ENCODE data around the gene CXXC5. TPM values are rescaled to one million over a fixed set of nuclear protein-coding genes. Genes with fewer than 3 reads are reported as not detected.

The CXXC5 gene
- total RNA-seq, 1 experiment from 2014 or later, result 85.0 TPM

DNA sequence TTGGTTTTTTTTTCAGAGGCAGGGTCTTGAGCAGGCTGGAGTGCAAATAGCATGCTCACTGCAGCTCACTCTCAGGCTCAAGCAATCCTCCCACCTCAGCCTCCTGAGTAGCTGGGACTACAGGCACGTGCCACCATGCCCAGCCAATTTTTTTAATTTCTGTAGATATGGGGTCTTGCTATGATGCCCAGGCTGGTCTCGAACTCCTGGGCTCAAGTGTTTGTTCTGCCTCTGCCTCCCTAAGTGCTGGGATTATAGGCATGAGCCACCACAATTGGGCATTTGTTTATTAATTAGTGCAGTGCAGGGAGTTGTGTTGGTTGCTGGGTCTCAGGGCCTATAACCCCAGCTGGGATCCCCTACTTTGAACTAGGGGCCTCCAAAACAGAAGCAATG, 47.0 kb downstream of the CXXC5 start:
- in situ Hi-C loops (cut with HindIII; ENCODE audit: low pct_unique_long_range_greater_than_20kb, low sequenced_read_pairs), result no loop called here
- no peaks in the 10 kb centered on the region for H3K36me3 ChIP-seq (ENCODE audit: control insufficient read depth, insufficient read depth, low read length)
- intact Hi-C loops (cut with micrococcal nuclease; ENCODE audit: unreplicated experiment), result no loop called here
- H3K27ac ChIP-seq (ENCODE audit: low read length), result no peak overlapping the region
- no TSS peak for BruUV-seq (replicated peaks)
- no peaks in the 10 kb centered on the region for H3K27me3 ChIP-seq (ENCODE audit: control insufficient read depth, insufficient read depth, low read length)
- peaks cover 31% of the 10 kb centered on the region for H3K4me1 ChIP-seq (ENCODE audit: control insufficient read depth, insufficient read depth, low read length)
- H3K4me3 ChIP-seq (ENCODE audit: low read depth in 2 of 2, low read length in 2 of 2), result no peak overlapping the region
- POLR2A ChIA-PET, result no interaction called here
- DNase-seq (ENCODE audit: low read depth, low spot score), result no peak
- TF ChIP-seq, protein P1, sequence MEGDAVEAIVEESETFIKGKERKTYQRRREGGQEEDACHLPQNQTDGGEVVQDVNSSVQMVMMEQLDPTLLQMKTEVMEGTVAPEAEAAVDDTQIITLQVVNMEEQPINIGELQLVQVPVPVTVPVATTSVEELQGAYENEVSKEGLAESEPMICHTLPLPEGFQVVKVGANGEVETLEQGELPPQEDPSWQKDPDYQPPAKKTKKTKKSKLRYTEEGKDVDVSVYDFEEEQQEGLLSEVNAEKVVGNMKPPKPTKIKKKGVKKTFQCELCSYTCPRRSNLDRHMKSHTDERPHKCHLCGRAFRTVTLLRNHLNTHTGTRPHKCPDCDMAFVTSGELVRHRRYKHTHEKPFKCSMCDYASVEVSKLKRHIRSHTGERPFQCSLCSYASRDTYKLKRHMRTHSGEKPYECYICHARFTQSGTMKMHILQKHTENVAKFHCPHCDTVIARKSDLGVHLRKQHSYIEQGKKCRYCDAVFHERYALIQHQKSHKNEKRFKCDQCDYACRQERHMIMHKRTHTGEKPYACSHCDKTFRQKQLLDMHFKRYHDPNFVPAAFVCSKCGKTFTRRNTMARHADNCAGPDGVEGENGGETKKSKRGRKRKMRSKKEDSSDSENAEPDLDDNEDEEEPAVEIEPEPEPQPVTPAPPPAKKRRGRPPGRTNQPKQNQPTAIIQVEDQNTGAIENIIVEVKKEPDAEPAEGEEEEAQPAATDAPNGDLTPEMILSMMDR (IDR thresholded peaks at IDR 0.05), result no peak
- TF ChIP-seq, protein P2, sequence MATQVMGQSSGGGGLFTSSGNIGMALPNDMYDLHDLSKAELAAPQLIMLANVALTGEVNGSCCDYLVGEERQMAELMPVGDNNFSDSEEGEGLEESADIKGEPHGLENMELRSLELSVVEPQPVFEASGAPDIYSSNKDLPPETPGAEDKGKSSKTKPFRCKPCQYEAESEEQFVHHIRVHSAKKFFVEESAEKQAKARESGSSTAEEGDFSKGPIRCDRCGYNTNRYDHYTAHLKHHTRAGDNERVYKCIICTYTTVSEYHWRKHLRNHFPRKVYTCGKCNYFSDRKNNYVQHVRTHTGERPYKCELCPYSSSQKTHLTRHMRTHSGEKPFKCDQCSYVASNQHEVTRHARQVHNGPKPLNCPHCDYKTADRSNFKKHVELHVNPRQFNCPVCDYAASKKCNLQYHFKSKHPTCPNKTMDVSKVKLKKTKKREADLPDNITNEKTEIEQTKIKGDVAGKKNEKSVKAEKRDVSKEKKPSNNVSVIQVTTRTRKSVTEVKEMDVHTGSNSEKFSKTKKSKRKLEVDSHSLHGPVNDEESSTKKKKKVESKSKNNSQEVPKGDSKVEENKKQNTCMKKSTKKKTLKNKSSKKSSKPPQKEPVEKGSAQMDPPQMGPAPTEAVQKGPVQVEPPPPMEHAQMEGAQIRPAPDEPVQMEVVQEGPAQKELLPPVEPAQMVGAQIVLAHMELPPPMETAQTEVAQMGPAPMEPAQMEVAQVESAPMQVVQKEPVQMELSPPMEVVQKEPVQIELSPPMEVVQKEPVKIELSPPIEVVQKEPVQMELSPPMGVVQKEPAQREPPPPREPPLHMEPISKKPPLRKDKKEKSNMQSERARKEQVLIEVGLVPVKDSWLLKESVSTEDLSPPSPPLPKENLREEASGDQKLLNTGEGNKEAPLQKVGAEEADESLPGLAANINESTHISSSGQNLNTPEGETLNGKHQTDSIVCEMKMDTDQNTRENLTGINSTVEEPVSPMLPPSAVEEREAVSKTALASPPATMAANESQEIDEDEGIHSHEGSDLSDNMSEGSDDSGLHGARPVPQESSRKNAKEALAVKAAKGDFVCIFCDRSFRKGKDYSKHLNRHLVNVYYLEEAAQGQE (IDR thresholded peaks at IDR 0.05; ENCODE audit: insufficient read depth in 1 of 2, low read depth in 2 of 2, low read length in 1 of 2), result no peak
- TF ChIP-seq TCF7L2 (IDR thresholded peaks at IDR 0.05; ENCODE audit: low read depth, low read length) (no peak), POLR2AphosphoS5 (IDR thresholded peaks at IDR 0.05; ENCODE audit: low read depth, low read length) (no peak), SIN3A (IDR thresholded peaks at IDR 0.05; ENCODE audit: borderline replicate concordance, insufficient read depth, low read depth, low read length) (no peak)
- CTCF ChIA-PET, result no interaction called here
- ATAC-seq, result no peak
- H3K9me3 ChIP-seq (ENCODE audit: control insufficient read depth, insufficient read depth, low read depth, low read length), result no peaks in the 10 kb centered on the region

GRCh38 chr5:139696167-139696893, 48.2 kb downstream of the CXXC5 start:
- BruUV-seq (replicated peaks), result no TSS peak
- ChIA-PET POLR2A (interaction anchor here (0.5 kb wide), 1 partner anchor 491 kb away, joined by 5 read pairs; no protein-coding TSS in a partner anchor), CTCF (interaction anchor here (0.6 kb wide), 1 partner anchor 70 kb away, joined by 3 read pairs; no protein-coding TSS in a partner anchor)
- in situ Hi-C loops (cut with HindIII; ENCODE audit: low pct_unique_long_range_greater_than_20kb, low sequenced_read_pairs) (no loop called here), intact Hi-C loops (cut with micrococcal nuclease; ENCODE audit: unreplicated experiment) (no loop called here)
- Histone ChIP-seq H3K9me3 (ENCODE audit: control insufficient read depth, insufficient read depth, low read depth, low read length) (no peaks in the 10 kb centered on the region), H3K27me3 (ENCODE audit: control insufficient read depth, insufficient read depth, low read length) (no peaks in the 10 kb centered on the region), H3K36me3 (ENCODE audit: control insufficient read depth, insufficient read depth, low read length) (no peaks in the 10 kb centered on the region), H3K4me1 (ENCODE audit: control insufficient read depth, insufficient read depth, low read length) (peaks cover 34% of the 10 kb centered on the region), H3K27ac (ENCODE audit: low read length) (0 out of 2 replicates have a peak overlapping the region, but pooled peaks have one; percentile 39), H3K4me3 (ENCODE audit: low read depth in 2 of 2, low read length in 2 of 2) (peak overlapping the region in 1 of 2 experiments; percentile 21; a peak in 1 of 4 replicates)
- TF ChIP-seq, protein P2 (IDR thresholded peaks at IDR 0.05; ENCODE audit: insufficient read depth in 1 of 2, low read depth in 2 of 2, low read length in 1 of 2), result no peak
- peak; percentile 41; the same call in 1 of the 2 replicates for TF ChIP-seq POLR2AphosphoS5 (IDR thresholded peaks at IDR 0.05; ENCODE audit: low read depth, low read length)
- no peak for TF ChIP-seq SIN3A (IDR thresholded peaks at IDR 0.05; ENCODE audit: borderline replicate concordance, insufficient read depth, low read depth, low read length)
- TF ChIP-seq, protein P1 (IDR thresholded peaks at IDR 0.05), result no peak
- no peak for TF ChIP-seq TCF7L2 (IDR thresholded peaks at IDR 0.05; ENCODE audit: low read depth, low read length)
- DNase-seq (ENCODE audit: low read depth, low spot score) (no peak), ATAC-seq (peak; percentile 21)

Data from Panc1 (cell line).